Ishikawa (cell line): ENCODE data around the gene PSD2.

Experiments
- CEBPB ChIP-seq: IDR thresholded peaks from 2 replicates; pipeline ENCODE4 v1.6.1; 2012
- CREB1 ChIP-seq: IDR thresholded peaks from 2 replicates; pipeline ENCODE4 v1.6.1; 2012; ENCODE audit warnings: low read depth
- EGR1 ChIP-seq: IDR thresholded peaks from 2 replicates; pipeline ENCODE4 v1.6.1; 2012
- EP300 ChIP-seq: IDR thresholded peaks from 2 replicates; pipeline ENCODE4 v1.6.1; 2012; ENCODE audit warnings: borderline replicate concordance
- FOXM1 ChIP-seq: IDR thresholded peaks from 2 replicates; pipeline ENCODE4 v1.6.1; 2012; ENCODE audit warnings: low read depth, borderline replicate concordance
- NFIC ChIP-seq: IDR thresholded peaks from 2 replicates; pipeline ENCODE4 v1.6.1; 2012
- RAD21 ChIP-seq: IDR thresholded peaks from 2 replicates; pipeline ENCODE4 v1.6.1; 2012; ENCODE audit warnings: low read depth
- TAF1 ChIP-seq: IDR thresholded peaks from 2 replicates; pipeline ENCODE4 v1.6.1; 2012; ENCODE audit warnings: low read depth, mild to moderate bottlenecking
- TCF12 ChIP-seq: IDR thresholded peaks from 2 replicates; pipeline ENCODE4 v1.6.1; 2012; ENCODE audit warnings: low read depth
- TEAD4 ChIP-seq: IDR thresholded peaks from 2 replicates; pipeline ENCODE4 v1.6.1; 2012
- YY1 ChIP-seq: IDR thresholded peaks from 2 replicates; pipeline ENCODE4 v1.6.1; 2012; ENCODE audit warnings: low read depth
- ZBTB7A ChIP-seq: IDR thresholded peaks from 2 replicates; pipeline ENCODE4 v1.6.1; 2012; ENCODE audit warnings: low read depth
- TF ChIP-seq, protein P1 (sequence below): IDR thresholded peaks from 2 replicates; pipeline ENCODE4 v1.6.1; 2012
- TF ChIP-seq, protein P2 (sequence below): IDR thresholded peaks from 2 replicates; pipeline ENCODE4 v1.6.1; 2012
- TF ChIP-seq, protein P3 (sequence below): IDR thresholded peaks from 2 replicates; pipeline ENCODE4 v1.6.1; 2012; ENCODE audit warnings: low read depth, mild to moderate bottlenecking

The PSD2 gene

DNA sequence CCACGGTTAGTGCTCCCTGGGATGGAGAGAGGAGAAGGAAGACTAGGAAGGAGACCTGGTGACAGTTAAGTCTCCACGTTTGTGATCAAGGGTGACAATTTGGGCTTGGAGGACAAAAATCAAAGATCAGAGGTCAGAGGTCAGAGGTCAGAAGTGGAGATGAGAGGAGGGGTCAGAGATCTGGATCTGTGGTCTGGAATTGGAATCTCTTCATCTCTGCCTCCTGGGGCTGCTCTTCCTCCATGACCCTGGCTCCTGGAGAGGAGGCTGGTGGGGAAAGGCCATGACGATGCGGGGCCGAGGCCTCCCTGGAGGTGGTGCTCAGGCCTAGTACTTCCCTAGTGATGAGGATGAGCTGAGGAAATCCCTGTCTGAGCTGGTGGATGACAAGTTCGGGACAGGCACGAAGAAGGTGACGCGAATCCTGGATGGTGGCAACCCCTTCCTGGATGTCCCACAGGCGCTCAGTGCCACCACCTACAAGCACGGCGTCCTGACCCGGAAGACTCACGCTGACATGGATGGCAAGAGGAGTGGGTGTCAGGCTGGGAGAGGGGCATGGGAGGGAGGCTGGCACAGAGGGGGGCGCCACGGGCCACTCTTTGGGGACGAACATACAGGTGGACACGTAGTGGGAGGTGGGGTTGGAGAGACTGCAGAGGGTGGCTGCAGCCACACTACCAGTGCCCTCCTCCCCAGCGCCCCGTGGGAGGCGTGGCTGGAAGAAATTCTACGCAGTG is 41.0 kb downstream of the PSD2 start:
- TF ChIP-seq TEAD4 = no peak
- TF ChIP-seq, protein P1, sequence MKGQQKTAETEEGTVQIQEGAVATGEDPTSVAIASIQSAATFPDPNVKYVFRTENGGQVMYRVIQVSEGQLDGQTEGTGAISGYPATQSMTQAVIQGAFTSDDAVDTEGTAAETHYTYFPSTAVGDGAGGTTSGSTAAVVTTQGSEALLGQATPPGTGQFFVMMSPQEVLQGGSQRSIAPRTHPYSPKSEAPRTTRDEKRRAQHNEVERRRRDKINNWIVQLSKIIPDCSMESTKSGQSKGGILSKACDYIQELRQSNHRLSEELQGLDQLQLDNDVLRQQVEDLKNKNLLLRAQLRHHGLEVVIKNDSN = no peak
- TF ChIP-seq CREB1 = no peak
- TF ChIP-seq TCF12 = no peak
- no peak for TF ChIP-seq CEBPB
- TF ChIP-seq FOXM1 = no peak
- TF ChIP-seq ZBTB7A = no peak
- TF ChIP-seq, protein P2, sequence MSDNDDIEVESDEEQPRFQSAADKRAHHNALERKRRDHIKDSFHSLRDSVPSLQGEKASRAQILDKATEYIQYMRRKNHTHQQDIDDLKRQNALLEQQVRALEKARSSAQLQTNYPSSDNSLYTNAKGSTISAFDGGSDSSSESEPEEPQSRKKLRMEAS = no peak
- TF ChIP-seq, protein P3, sequence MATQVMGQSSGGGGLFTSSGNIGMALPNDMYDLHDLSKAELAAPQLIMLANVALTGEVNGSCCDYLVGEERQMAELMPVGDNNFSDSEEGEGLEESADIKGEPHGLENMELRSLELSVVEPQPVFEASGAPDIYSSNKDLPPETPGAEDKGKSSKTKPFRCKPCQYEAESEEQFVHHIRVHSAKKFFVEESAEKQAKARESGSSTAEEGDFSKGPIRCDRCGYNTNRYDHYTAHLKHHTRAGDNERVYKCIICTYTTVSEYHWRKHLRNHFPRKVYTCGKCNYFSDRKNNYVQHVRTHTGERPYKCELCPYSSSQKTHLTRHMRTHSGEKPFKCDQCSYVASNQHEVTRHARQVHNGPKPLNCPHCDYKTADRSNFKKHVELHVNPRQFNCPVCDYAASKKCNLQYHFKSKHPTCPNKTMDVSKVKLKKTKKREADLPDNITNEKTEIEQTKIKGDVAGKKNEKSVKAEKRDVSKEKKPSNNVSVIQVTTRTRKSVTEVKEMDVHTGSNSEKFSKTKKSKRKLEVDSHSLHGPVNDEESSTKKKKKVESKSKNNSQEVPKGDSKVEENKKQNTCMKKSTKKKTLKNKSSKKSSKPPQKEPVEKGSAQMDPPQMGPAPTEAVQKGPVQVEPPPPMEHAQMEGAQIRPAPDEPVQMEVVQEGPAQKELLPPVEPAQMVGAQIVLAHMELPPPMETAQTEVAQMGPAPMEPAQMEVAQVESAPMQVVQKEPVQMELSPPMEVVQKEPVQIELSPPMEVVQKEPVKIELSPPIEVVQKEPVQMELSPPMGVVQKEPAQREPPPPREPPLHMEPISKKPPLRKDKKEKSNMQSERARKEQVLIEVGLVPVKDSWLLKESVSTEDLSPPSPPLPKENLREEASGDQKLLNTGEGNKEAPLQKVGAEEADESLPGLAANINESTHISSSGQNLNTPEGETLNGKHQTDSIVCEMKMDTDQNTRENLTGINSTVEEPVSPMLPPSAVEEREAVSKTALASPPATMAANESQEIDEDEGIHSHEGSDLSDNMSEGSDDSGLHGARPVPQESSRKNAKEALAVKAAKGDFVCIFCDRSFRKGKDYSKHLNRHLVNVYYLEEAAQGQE = no peak
- TF ChIP-seq YY1 = no peak
- no peak for TF ChIP-seq EP300

DNA sequence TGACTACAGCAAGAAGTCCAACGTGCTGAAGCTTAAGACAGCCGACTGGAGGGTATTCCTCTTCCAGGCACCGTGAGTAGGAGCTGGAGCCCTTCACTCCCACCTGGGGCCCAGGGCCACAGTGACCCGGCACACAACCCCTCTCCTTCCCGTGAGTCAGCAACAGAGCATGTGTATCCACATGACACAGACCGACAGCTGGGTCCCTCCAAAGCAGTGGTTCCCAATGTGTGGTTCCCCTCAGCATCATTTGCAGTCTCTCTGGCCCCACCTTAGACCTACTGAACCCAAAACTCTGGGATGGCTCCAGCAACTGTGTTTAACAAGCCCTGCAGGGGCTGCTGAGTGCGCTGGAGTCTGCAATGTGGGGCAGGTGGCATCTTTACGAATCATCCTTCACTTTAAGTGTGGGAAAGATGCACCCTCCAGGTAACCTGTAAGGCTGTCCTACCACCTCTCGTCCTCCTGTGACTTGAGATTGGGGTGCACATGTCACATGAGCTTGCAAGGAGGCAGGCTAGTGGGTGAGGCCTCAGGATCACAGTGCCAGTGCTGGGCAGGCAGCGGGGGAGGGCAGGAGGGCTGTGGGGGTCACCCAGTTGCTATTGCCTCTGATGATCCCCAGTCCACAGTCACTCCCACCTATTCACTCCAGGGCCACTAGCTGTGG is 42.2 kb downstream of the PSD2 start:
- TF ChIP-seq NFIC (no peak), FOXM1 (no peak), EP300 (no peak), RAD21 (no peak), ZBTB7A (no peak), TCF12 (no peak), CREB1 (no peak), TAF1 (no peak), CEBPB (no peak), TEAD4 (no peak), YY1 (no peak), EGR1 (no peak)
- TF ChIP-seq, protein P1 = no peak
- TF ChIP-seq, protein P2 = no peak
- TF ChIP-seq, protein P3 = no peak; the same call in 1 of the 2 replicates

DNA sequence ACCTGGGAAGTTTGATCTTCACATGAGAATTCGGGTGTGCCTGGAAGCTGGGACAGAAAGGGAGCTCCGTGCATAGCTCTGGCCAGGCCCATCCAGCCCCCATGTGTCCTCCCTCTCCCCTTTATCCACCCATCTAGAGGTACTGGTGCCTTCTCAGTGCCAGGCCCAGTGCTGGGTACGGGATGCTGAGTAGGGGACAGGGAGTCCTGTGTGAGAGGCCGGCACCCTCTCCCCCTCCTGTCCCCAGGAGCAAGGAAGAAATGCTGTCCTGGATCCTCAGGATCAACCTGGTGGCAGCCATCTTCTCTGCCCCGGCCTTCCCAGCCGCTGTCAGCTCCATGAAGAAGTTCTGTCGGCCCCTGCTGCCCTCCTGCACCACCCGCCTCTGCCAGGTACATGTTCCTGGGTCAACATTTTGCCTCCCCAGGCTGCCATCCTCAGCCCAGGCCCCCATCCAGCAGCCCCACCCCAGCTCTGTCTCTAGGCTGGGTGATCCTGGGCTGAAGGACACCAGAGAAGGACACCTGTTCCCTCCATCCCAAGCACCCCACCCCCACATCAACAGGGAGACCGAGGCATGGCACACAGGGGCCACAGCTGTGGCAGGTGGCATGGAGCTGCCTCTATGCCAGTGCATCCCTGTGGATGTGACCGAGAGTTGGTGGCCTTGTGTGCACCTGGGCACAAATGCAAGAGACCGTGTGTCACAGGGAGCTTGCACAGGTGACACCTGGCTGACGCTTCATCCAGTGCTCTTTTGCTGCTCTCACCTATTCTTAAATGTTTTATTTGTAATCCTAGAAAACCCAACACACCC is 43.0 kb downstream of the PSD2 start:
- TF ChIP-seq, protein P2 = no peak
- TF ChIP-seq ZBTB7A (no peak), TCF12 (no peak), RAD21 (no peak), YY1 (no peak), TAF1 (no peak), CREB1 (no peak), EP300 (no peak), FOXM1 (no peak)
- TF ChIP-seq, protein P3 = no peak
- TF ChIP-seq, protein P1 = no peak
